ENCODE measurements around the gene ADAMTSL2. TPM values are rescaled to one million over a fixed set of nuclear protein-coding genes. Genes with fewer than 3 reads are reported as not detected.
A peak's percentile ranks its signal among the peaks of the same experiment; 100 is the strongest.

Gene ADAMTSL2
- total RNA-seq, 1 donor from 2014 or later = 18.0 TPM

DNA sequence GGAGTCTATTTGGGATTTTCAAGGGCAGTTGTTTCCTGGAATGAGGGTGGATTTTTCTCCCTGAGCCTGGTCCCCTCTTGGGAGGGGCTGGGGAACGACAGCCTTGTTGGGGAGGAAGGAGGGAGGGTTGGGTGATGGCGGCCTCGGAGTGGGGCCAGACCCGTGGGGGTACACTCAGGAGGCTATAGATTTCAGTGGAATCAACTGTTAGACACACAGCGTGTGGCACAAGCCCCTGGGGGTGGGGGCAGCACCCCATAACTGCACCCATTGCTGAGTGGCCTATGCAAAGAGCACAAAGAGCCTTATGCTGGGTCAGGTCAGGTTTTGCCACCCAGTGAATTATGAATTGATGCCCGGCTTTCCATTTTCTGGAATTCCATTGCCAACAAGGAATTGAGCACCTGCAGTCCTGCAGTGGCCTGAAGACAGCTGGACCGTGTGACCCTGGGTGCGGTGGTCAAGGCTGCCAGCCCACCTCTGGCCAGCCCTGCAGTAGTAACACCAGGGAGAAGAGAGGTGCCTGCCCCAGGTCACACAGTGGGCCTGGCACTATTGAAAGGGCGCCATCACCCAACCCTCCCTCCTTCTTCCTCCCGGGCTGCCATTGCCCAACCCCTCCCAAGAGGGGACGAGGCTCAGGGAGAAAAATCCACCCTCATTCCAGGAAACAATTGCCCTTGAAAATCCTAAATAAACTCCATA lies 18.1 kb upstream of the ADAMTSL2 start:
- DNase-seq (ENCODE audit: low spot score) (no peak), ATAC-seq (no peak)

GRCh38 chr9:133516961-133517350 lies 17.5 kb upstream of the ADAMTSL2 start:
- ATAC-seq (no peak), DNase-seq (ENCODE audit: low spot score) (no peak)

DNA sequence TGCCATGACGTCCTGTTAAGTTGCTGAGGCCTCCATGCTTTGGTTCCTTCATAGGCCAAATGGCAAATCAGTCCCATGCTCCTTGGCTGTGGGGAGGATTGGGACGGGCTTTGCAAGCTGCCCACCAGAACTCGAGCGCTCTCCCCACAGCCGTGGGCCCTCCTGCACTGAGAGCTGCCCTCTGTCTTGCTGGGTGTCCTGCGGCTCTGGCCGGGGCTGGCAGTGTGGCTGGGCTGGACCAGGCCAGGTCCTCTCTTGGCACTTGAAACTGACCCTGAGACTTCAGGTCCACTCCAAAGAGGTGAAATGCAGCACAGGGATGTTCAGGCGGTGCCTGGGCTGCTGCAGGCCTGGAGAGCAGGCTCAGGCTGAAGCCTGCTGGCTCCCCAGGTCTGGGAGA lies 16.8 kb upstream of the ADAMTSL2 start:
- DNase-seq (ENCODE audit: low spot score) = no peak
- no peak for ATAC-seq

DNA sequence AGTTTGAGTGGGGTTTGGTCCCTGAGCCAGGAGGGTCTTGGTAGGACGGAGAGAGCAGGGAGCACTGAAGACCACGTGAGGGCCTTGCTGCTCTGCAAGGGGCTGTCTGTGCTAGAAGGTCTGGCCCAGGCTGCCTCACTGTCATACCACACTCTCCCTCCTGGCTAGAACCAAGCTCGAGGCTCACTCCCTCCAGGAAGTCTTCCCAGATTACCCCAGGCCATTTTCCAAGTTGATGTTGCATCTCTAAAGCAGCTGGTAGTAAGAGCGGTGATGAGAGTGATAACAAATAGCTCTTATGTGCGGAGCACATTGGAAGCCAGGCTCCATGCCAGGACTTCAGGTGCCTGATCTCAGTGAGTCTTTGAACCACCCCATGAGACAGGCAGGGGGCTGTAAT lies 16.3 kb upstream of the ADAMTSL2 start:
- no peak for DNase-seq (ENCODE audit: low spot score)
- ATAC-seq = no peak

DNA sequence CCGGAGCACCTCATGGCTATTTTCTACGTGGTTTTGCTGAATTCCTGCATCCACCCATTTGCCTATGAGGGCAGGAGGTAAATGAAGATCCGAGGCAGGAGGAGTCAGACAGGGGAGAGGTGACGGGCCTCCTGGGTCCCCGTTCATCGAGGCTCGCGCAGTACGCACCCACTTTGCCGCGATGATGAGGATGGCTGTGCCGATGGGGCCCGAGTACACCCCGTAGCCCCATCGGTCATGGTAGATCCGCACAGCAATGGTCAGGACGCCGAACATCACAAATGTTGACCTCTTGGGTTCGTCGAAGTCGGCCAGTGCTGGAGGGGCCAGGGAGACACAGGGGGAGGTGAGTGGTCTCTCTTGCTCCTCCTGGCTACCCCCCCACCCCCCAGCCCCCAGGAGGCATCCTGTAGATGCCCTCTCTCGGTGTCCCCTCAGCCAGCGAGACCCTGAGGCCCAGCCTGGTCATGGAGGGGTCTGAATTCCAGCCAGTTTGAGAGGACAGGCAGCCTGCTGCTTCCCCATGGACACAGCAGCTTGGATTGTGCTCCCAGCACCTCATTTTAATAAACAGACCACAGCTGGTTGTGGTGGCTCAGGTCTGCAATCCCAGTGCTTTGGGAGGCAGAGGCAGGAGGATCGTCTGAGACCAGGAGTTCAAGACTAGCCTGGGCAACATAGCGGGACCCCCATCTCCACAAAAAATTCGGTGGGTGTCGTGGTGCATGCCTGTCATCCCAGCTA lies 15.6 kb upstream of the ADAMTSL2 start:
- DNase-seq (ENCODE audit: low spot score) = no peak
- no peak for ATAC-seq

DNA sequence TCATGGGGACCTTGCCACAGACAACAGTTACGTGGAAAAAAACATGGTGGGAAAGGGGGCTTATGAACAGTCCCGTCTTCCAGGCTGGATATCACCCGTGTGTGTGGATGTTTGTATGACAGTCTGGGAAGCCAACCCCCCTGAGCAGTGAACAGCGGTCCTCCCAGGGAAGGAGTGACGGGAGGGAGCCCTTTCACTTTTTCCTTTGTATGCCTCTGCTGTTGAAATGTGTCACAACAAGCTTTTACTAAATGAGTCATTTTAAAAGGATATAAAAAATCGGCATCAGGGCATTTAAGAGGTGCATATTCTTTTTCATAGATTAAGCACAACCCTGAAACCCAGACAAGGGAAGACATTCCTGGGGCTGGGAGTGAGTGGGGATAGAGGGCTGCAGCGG lies 14.8 kb upstream of the ADAMTSL2 start:
- no peak for ATAC-seq
- no peak for DNase-seq (ENCODE audit: low spot score)

GRCh38 chr9:133520121-133520835 lies 14.2 kb upstream of the ADAMTSL2 start:
- ATAC-seq (no peak), DNase-seq (ENCODE audit: low spot score) (no peak)

GRCh38 chr9:133521122-133522072 lies 13.1 kb upstream of the ADAMTSL2 start:
- ATAC-seq (peak; percentile 83), DNase-seq (ENCODE audit: low spot score) (peak; percentile 88)

GRCh38 chr9:133522073-133522910 lies 12.2 kb upstream of the ADAMTSL2 start:
- DNase-seq (ENCODE audit: low spot score) (no peak), ATAC-seq (no peak)

- DNase-seq (ENCODE audit: low spot score) (no peak), ATAC-seq (no peak)
These were observed 11.4 kb upstream of the ADAMTSL2 start for GRCh38 chr9:133523106-133523505.

- ATAC-seq (no peak), DNase-seq (ENCODE audit: low spot score) (no peak)
These were observed 10.4 kb upstream of the ADAMTSL2 start for GRCh38 chr9:133524146-133524545.

DNA sequence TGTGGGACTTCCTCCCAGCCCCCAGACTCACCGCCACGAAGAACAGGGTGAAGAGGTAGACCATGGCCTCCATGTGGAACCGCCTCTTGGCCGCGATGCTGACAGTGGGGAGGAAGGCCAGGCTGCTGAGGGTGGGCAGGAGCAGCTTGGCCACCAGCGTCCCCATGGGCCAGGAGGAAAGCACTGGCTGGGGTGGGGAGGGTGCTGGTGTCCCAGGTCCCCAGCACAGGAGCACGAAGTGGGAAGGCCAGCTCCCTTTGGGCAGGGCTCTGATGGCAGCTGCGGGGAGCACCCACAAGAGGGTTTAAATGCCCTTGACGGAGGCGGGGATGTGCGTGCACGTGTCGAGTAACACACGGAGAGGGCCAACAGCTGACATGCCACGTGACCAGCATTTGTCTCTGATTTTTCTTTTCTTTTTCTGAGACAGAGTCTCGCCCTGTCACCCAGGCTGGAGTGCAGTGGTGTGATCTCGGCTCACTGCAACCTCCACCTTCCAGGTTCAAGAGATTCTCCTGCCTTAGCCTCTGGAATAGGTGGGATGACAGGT lies 9.8 kb upstream of the ADAMTSL2 start, which contains the start of gene MYMK:
Gene MYMK (minus strand): TSS at position 281 of the 550 bp plus-strand sequence. CDS start 115 bp downstream, at position 166.
- no peak for ATAC-seq
- no peak for DNase-seq (ENCODE audit: low spot score)

DNA sequence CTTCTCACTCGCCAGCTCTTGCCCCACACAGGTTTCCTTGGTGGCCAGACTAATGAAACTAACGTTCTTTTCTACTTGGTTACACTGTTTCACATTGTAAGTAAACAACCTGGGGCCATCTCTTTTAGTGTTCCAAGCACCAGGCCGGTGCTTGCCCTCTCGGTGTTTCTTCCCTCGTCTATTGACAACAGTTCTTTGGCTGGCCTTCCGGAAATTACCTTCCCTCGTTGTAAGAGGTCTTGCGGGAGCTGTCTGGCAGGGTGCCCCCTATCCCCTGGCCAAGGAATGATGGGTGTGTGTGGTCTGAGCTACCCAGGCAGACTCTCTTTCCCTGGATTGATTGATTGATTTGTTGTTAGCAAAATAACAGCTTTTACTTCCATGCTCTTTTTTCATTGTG lies 8.8 kb upstream of the ADAMTSL2 start:
- ATAC-seq (peak; percentile 24), DNase-seq (ENCODE audit: low spot score) (no peak)

DNA sequence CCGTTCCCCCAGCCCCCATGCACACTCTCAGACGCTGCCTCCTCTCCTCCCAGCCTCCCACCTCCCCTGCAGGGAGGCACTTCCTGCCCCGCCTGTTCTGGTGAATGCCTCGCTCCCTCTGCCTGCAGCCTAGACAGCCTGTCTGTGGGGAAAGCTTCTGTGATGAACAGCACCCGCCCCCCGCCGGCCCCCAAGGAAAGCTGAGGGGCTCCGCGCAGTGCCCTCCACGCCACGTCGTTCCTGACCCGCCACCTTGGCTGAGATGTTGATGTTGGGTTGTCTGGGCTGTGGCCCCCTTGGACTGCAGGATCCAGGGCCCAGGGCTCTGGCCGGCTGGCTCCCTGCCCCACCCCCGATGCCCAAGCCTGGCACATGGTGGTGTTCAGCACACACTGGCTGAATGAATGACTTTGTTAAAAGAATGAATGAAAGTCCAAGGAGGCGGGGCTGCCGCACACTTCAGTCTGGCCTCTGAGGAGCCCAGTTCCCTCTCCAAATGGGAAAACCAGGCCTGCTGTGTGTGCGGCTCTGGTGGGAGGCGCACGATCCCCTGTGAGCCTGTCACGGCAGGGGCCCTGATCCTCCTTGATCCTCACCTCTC lies 7.7 kb upstream of the ADAMTSL2 start:
- DNase-seq (ENCODE audit: low spot score) = no peak
- ATAC-seq = no peak

- DNase-seq (ENCODE audit: low spot score) = peak; percentile 78
- ATAC-seq = peak; percentile 82
These were observed 7.0 kb upstream of the ADAMTSL2 start for GRCh38 chr9:133527444-133527920.

- DNase-seq (ENCODE audit: low spot score) (no peak), ATAC-seq (no peak)
These were observed 6.3 kb upstream of the ADAMTSL2 start for GRCh38 chr9:133528001-133528875.

GRCh38 chr9:133528876-133529241 lies 5.6 kb upstream of the ADAMTSL2 start:
- no peak for ATAC-seq
- no peak for DNase-seq (ENCODE audit: low spot score)

GRCh38 chr9:133529457-133529856 lies 5.0 kb upstream of the ADAMTSL2 start:
- ATAC-seq = no peak
- no peak for DNase-seq (ENCODE audit: low spot score)
